Neural cell (in vitro differentiated cells): ENCODE data around the gene COA3. TPM values are rescaled to one million over a fixed set of nuclear protein-coding genes. Genes with fewer than 3 reads are reported as not detected.

ENCODE experiments used
- H2AFZ ChIP-seq: fragments of 200-600, 300-800 bp; sonication (generic), shearing (Covaris generic); 2 replicates; pipeline ENCODE4 v1.6.0; 2014; ENCODE audit warnings: low read depth, mild to moderate bottlenecking, antibody characterized with exemption, low read length, moderate library complexity
- H3F3A ChIP-seq: fragments of 200-600 bp; shearing (Covaris generic); 2 replicates; pipeline ENCODE4 v1.6.1; 2016; ENCODE audit warnings: mild to moderate bottlenecking, moderate library complexity, mixed read lengths, antibody characterized with exemption, low read length; ENCODE audit not compliant: insufficient read depth, poor library complexity, severe bottlenecking
- H3K27ac ChIP-seq: fragments of 200-600, 300-800 bp; sonication (generic), shearing (Covaris generic); 2 replicates; pipeline ENCODE4 v1.5.1; 2014; ENCODE audit warnings: mild to moderate bottlenecking, low read length, moderate library complexity
- H3K27me3 ChIP-seq: fragments of 300-800, 200-600 bp; sonication (generic), shearing (Covaris generic); 2 replicates; pipeline ENCODE4 v1.6.0; 2014; ENCODE audit warnings: mild to moderate bottlenecking, low read depth, low read length, moderate library complexity; ENCODE audit not compliant: insufficient read depth
- H3K36me3 ChIP-seq: fragments of 300-800, 200-600 bp; sonication (generic), shearing (Covaris generic); 2 replicates; pipeline ENCODE4 v1.5.1; 2014; ENCODE audit warnings: mild to moderate bottlenecking, antibody characterized with exemption, low read length, moderate library complexity; ENCODE audit not compliant: insufficient read depth
- H3K4me2 ChIP-seq: fragments of 300-800, 200-600 bp; sonication (generic), shearing (Covaris generic); 2 replicates; pipeline ENCODE4 v1.6.0; 2014; ENCODE audit warnings: mild to moderate bottlenecking, low read length
- H3K4me3 ChIP-seq: fragments of 300-800, 200-600 bp; sonication (generic), shearing (Covaris generic); 2 replicates; pipeline ENCODE4 v1.5.1; 2014; ENCODE audit warnings: mild to moderate bottlenecking, low read length, moderate library complexity
- H3K79me2 ChIP-seq: fragments of 200-600 bp; shearing (Covaris generic); replicated peaks from 2 replicates; pipeline ENCODE4 v1.6.0; 2014; ENCODE audit warnings: mild to moderate bottlenecking, low read length, moderate library complexity; ENCODE audit not compliant: insufficient read depth
- H3K9ac ChIP-seq: fragments of 300-800, 200-600 bp; sonication (generic), shearing (Covaris generic); 2 replicates; pipeline ENCODE4 v1.6.1; 2016; ENCODE audit warnings: mild to moderate bottlenecking, low read length, mixed read lengths
- H3K9me2 ChIP-seq: fragments of 200-600 bp; shearing (Covaris generic); 2 replicates; pipeline ENCODE4 v1.6.1; 2016; ENCODE audit warnings: mild to moderate bottlenecking, low read length, mixed read lengths; ENCODE audit not compliant: insufficient read depth
- H3K9me3 ChIP-seq: fragments of 200-600, 300-800 bp; sonication (generic), shearing (Covaris generic); 2 replicates; pipeline ENCODE4 v1.6.1; 2016; ENCODE audit warnings: mild to moderate bottlenecking, mixed run types, low read length, moderate library complexity, mixed read lengths
- H4K20me1 ChIP-seq: fragments of 200-600 bp; shearing (Covaris generic); 2 replicates; pipeline ENCODE4 v1.6.1; 2016; ENCODE audit warnings: mild to moderate bottlenecking, mixed run types; ENCODE audit not compliant: insufficient read depth
- CTCF ChIP-seq: fragments of 450-650 bp; IDR thresholded peaks from 2 replicates; pipeline ENCODE4 v1.5.1; 2014; ENCODE audit warnings: antibody characterized with exemption, mild to moderate bottlenecking, moderate library complexity; ENCODE audit not compliant: poor library complexity, severe bottlenecking
- EP300 ChIP-seq: fragments of 450-650 bp; conservative IDR thresholded peaks from 2 replicates; pipeline ENCODE4 v1.6.1; 2014; ENCODE audit warnings: antibody characterized with exemption, mild to moderate bottlenecking, moderate library complexity; ENCODE audit not compliant: poor library complexity, severe bottlenecking
- EZH2 ChIP-seq: fragments of 200-600, 300-800 bp; shearing (Covaris generic), sonication (generic); IDR thresholded peaks from 2 replicates; pipeline ENCODE4 v1.6.1; 2014; ENCODE audit warnings: antibody characterized with exemption, low read length, borderline replicate concordance, mild to moderate bottlenecking; ENCODE audit not compliant: insufficient read depth, poor library complexity, severe bottlenecking
- MXI1 ChIP-seq: fragments of 450-650 bp; conservative IDR thresholded peaks from 2 replicates; pipeline ENCODE4 v1.6.1; 2014; ENCODE audit warnings: antibody characterized with exemption, mild to moderate bottlenecking; ENCODE audit not compliant: poor library complexity, severe bottlenecking
- POLR2AphosphoS5 ChIP-seq: IDR thresholded peaks from 2 replicates; pipeline ENCODE4 v1.6.1; 2012
- RAD21 ChIP-seq: fragments of 450-650 bp; conservative IDR thresholded peaks from 2 replicates; pipeline ENCODE4 v1.6.1; 2014; ENCODE audit warnings: antibody characterized with exemption, mild to moderate bottlenecking, moderate library complexity
- REST ChIP-seq: IDR thresholded peaks from 2 replicates; pipeline ENCODE4 v1.6.1; 2012; ENCODE audit warnings: borderline replicate concordance
- SMC3 ChIP-seq: fragments of 450-650 bp; conservative IDR thresholded peaks from 2 replicates; pipeline ENCODE4 v1.6.1; 2014; ENCODE audit warnings: antibody characterized with exemption, mild to moderate bottlenecking, moderate library complexity; ENCODE audit not compliant: poor library complexity
- TAF1 ChIP-seq: IDR thresholded peaks from 2 replicates; pipeline ENCODE4 v1.6.1; 2012; ENCODE audit warnings: low read depth
- polyA plus RNA-seq: library from polyadenylated mRNA; depleted of rRNA; stranded (reverse); fragments of >200 nt; gene quantifications from 2 replicates; pipeline ENCODE4 v1.2.3, GENCODE V29; 2014

Gene COA3
- polyA plus RNA-seq, 1 donor from 2014 or later, result 234 TPM

- Histone ChIP-seq H3K4me2 (no peak overlapping the region), H3K4me3 (no peak overlapping the region), H3F3A (no peaks in the 10 kb centered on the region), H4K20me1 (no peaks in the 10 kb centered on the region), H3K27me3 (no peaks in the 10 kb centered on the region), H3K9ac (no peak overlapping the region), H3K79me2 (no peaks in the 10 kb centered on the region), H3K9me2 (no peaks in the 10 kb centered on the region), H3K27ac (no peak overlapping the region), H3K9me3 (no peaks in the 10 kb centered on the region), H2AFZ (no peak overlapping the region), H3K36me3 (no peaks in the 10 kb centered on the region)
- TF ChIP-seq SMC3 (no peak), CTCF (no peak), RAD21 (no peak)
Measured at GRCh38 chr17:42814633-42815399, 16.3 kb upstream of the COA3 start.

GRCh38 chr17:42809250-42809649 lies 10.7 kb upstream of the COA3 start:
- H4K20me1 ChIP-seq, result no peaks in the 10 kb centered on the region
- no peaks in the 10 kb centered on the region for H3K36me3 ChIP-seq
- no peak overlapping the region for H2AFZ ChIP-seq
- no peaks in the 10 kb centered on the region for H3K9me2 ChIP-seq
- no peak for TF ChIP-seq EP300
- no peak for TF ChIP-seq POLR2AphosphoS5
- TF ChIP-seq MXI1, result no peak
- TF ChIP-seq CTCF, result no peak
- TF ChIP-seq SMC3, result no peak
- TF ChIP-seq TAF1, result no peak
- no peak for TF ChIP-seq RAD21
- TF ChIP-seq REST, result no peak
- TF ChIP-seq EZH2, result no peak
- no peak overlapping the region for H3K27ac ChIP-seq
- no peak overlapping the region for H3K9ac ChIP-seq
- H3K4me2 ChIP-seq, result no peak overlapping the region
- H3K79me2 ChIP-seq, result no peaks in the 10 kb centered on the region
- H3F3A ChIP-seq, result no peaks in the 10 kb centered on the region
- no peaks in the 10 kb centered on the region for H3K27me3 ChIP-seq
- H3K4me3 ChIP-seq, result no peak overlapping the region
- H3K9me3 ChIP-seq, result no peaks in the 10 kb centered on the region
